DMS114 treated with DMSO at 0.1 percent for 48 hours (cell line): Measurements from ENCODE around the gene TP53BP2.
"Not testable (repeated sequence)": the region's sequence is repeated elsewhere in the genome, so short reads cannot be mapped to it uniquely, and the experiment has no call there.

Source experiments
- DNase-seq: peaks from one replicate; lab custom pipeline; 2025; ENCODE audit not compliant: unreplicated experiment; lab: John Stamatoyannopoulos, UW

The TP53BP2 gene

DNA sequence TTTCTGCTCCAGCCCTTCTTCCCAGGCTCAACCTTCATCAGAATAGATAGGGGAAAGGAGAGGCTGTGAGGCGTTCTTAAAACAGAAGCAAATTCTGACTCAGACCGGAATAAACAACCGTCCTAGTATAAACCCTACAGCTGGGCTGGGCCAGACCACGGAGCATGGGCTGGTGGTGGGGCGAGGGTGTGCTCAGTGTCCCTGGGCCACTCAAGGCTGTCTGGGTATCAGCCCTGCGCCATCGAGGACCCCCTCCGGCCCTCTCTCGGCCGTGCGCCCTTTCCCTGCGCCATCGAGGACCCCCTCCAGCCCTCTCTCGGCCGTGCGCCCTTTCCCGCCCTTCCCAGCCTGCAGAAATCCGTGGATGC lies 97.4 kb downstream of the TP53BP2 start:
- DNase-seq: no peak

GRCh38 chr1:223747838-223748335 lies 97.9 kb downstream of the TP53BP2 start:
- DNase-seq: no peak

- DNase-seq: no peak
Observed at GRCh38 chr1:223745731-223746130, 100.0 kb downstream of the TP53BP2 start.

DNA sequence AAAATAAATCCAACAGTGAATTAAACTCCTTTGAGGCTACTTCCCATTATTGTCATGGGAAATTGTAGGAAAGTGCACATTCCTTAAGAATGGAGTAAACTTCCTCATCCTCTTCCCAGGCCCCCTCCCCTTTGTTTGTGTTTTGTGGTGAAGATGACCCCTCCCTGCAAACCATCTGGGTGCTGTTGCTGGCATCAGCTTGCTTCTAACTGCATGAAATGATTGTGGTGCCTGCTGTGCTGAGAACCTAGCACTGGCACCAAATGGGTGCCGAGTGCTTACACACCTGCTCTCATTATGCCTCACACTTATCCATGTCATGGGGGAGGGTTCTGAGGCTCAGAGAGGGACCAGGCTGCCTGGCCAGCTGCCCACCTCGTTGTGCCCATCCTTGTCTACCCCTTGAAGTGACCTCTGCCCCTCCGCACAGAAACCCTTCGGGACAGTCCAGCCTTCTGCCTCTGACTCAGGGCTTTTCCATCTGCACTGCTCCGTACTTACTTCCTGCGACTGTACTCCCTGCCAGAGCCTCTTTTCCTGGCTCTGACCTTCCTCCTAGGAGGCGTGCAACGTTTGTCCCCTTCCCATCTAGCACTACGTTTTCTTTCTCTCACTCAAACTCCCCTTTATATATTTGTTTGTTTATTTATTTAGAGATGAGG lies 102.8 kb downstream of the TP53BP2 start:
- no peak for DNase-seq

DNA sequence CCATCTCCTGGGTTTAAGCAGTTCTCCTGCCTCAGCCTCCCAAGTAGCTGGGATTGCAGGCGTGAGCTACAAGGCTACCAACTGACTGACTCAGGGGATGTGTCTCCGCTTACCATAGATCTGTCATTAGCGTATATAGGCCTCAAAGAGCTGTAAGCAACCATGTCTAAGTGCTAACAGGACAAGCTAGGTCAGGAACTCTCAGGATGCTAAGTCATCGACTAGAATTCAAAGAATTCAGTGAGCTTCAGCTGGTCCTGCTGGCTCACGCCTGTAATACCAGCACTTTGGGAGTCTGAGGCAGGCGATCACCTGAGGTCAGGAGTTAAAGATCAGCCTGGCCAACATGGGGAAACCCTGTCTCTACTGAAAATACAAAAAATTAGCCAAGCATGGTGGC lies 103.9 kb downstream of the TP53BP2 start:
- DNase-seq: no peak

DNA sequence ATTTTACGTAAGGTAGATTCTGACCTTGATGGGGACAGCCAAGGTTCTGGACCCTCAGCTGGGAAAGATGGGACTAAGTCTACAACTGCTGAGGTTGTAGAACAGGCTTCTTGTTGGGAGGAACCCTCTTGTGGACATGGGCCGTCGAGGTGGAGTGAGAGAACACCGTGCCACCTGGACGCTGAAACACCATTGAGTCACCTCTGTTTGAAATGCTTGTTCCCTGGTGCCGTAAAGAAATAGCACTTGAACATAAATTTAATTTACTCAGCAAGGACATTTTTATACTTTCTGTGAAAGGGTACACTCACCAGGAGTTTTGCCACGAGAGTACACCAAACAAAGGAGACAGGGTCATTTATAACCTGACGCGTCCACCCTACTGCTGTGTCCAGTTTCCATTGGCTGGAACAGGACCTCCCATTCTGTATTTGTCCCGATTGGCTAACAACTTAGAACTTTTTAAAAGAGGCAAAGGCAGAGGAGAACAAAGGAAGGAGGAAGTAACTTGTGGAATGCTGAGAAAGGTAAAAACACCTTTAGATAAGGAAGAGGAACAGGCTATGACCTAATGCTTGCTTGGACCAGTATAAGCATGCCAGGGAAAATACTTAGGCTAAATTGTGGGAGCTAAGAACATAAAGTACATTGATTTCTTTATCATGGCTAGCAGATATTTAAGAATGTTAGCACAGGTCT lies 105.6 kb downstream of the TP53BP2 start:
- DNase-seq: not testable (repeated sequence)

DNA sequence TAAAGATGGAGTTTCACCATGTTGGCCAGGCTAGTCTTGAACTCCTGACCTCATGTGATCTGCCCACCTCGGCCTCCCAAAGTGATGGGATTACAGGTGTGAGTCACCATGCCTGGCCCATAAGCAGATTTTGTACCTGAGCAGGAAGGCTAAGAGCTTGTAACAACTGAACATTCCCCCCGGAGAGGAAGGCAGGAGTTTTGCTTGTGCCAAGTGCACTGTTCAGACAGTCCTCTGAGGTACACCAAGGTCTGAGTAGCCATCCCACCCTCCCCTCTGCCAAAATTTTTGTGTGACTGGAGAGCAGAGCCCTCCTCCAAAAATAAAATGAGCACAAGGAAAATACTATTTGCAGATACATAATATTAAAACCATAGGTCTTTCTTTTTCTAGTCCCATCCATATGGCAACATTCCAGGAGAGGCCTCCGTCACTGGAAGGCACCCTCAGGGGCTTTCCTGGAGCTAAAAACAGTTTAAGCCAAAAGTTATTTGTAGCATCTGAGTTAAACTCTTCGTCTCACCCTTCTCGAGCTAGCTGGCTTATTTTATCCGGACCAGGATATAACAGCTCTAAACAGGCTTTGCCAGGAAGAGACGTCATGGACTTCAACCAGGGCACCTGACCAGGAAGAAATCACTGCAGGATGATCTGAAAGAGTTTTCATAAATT lies 106.2 kb downstream of the TP53BP2 start:
- DNase-seq: no peak

DNA sequence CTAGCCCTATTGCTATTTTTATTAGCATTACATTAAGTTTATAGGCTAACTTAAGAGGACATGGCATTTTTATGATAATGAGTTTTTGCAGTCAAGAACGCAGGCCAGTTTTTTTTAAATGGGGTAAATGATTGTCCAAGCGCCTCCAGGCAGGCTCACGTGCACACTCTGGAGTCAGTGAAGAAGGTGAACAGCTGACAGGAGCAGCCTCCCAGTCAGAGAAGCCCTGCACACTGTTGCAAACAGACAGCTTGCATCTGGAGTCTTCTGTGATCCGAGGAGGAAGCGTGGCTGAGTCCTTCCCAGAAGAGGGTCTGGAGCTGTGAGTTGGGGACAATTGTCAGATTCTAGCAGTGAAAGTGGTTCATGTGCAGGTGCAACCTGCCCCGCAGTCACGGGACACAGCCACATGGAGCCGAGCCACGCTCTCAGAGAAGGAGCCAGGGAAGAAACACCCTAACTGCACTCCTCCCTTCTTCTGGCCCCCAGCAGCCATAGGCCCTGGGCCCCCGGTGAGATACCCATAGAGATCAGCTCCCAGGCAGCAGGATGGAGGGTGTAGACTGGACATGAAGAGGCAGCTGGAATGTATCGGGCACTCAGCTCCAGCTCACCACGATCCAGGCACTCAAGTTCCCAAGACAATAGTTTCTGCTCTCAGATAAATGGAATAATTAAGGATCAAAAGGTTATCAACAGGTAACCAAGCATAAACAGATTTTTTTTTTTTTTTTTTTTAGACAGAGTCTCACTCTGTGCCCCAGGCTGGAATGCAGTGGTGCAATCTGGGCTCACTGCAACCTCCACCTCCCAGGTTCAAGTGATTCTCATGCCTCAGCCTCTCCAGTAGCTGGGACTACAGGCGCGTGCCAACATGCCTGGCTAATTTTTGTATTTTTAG lies 107.0 kb downstream of the TP53BP2 start:
- no peak for DNase-seq

DNA sequence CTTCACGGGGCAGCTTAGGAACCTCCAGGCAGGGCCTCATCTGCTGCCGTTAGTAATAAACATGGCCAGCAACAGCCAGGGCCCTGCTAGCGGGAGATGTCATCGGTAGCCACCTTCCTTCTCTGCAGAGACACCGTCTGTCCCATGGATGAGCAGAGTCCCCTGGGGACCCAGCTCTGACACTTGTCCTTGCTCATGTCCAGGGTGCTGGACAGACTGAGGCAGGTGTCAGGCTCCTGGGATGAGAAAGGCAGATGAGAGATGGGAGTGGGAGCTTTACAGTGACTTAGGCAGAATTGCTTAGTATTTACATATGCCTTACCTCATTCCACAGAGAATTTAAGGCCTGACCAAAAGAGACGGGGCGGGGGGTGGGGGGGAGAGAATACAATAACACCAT lies 108.4 kb downstream of the TP53BP2 start:
- no peak for DNase-seq

- not testable (repeated sequence) for DNase-seq
Observed at GRCh38 chr1:223736638-223737037, 109.1 kb downstream of the TP53BP2 start.

GRCh38 chr1:223733898-223734852 lies 111.6 kb downstream of the TP53BP2 start:
- DNase-seq: no peak

DNA sequence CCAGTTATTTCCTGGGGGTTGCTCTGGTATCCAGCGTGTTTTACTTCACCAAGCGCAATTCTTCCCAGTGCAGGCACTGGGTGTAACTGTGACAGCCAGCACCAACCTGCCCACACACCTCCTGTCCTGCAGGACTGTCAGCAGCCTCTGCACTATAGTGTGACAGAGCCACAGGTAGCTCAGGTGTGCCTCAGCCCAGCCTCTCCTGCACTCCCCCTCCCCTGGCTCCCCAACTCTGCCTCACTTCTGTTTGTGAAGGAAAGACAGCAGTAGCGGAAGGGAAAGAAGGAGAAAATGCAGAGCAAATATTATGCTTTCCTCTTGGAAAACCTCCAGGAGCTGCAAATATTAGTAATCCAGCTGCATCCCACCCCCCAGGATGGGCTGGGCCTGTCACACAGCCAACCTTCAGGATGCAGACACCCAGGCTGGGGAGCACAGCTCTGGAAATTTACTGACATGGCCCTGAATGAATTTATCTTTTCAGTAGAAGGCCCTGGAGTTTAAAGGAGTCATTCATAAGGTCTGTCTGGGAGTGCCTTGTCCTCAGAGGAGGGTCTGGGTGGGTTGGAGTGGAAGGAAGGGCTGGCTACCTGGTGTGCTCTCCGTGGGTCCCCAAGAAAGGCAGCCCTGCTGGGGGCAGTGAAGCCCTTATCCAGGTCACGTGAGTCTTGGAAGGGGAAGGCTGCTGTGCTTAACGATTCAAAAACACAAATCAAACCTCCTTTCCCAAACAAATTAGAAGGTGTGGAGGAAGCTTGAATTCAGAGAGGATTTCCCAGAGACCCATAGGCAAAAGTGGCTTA lies 112.6 kb downstream of the TP53BP2 start:
- DNase-seq: no peak

DNA sequence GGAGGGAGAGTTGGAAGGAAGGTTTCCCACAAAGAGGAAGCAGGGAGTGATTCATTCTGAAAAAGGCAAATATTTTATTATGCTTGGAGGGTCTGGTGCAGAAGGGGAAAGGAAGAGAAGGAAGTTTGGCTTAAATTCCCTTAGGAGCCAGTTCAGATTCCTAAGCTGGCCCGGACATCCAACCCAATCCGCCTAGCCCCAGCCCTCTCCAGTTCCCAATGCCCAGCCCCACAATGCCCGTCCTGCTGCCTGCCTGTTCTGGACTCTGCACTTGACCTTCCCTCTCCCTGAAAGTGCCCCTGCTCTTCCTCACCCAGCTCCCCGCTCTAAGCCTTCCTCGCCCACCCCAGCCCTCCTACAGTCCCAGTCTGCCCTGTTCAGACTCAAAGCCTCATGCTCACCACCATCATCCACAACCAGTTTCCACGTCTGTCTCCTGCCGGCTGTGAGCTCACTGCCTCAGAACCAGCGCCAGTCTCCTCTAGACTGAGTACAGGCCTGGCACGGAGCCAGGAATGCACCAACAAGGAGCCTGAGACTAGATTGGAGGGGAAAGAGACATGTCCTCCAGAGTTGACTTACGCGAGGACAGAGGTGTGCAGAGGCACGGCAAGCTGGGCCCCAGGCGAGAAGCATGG lies 114.5 kb downstream of the TP53BP2 start:
- no peak for DNase-seq

DNA sequence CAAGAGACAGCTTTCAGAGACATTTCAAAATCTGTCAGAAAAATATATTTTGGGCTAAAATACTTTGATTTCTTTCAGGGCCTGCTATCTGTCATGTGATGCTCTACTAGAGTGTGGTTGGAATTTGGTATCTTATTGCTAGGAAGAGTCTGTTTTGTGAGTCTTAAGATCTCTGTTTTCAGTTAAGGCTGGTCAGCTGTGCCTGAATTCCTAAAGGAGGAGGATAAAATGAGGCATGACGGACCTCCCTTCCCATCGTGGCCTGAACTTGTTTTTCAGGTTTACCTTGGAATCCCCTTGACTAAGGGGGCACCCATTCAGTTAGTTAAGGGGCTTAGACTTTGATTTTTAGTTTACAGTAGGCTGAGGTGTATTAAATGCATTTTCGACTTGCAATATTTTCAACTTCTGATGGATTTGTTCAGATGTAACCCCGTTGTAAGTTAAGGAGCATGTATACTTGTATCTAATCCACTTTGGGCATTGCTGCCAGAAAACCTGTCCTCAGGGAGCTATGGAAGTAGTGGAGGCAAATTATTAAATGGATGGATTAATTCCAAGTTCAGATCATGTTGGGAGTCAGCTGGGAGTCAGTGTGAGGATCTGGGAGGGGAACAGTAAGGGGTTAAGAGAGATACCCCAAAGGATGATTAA lies 115.1 kb downstream of the TP53BP2 start:
- DNase-seq: no peak

- DNase-seq: no peak
Observed at GRCh38 chr1:223729906-223730305, 115.8 kb downstream of the TP53BP2 start.
